HG02571 (cell line): ENCODE results near the gene ZCCHC8.
A peak's percentile ranks its signal among the peaks of the same experiment; 100 is the strongest.
"Not testable (repeated sequence)": the region's sequence is repeated elsewhere in the genome, so short reads cannot be mapped to it uniquely, and the experiment has no call there.

Experiments
- ATAC-seq: cut with Tn5 transposase; IDR thresholded peaks from one replicate; pipeline ENCODE4 v1.9.1; 2021; ENCODE audit warnings: mild to moderate bottlenecking, moderate library complexity; ENCODE audit not compliant: unreplicated experiment

The ZCCHC8 gene

GRCh38 chr12:122513028-122513427 lies 12.3 kb upstream of the ZCCHC8 start:
- not testable (repeated sequence) for ATAC-seq

- ATAC-seq = no peak
Measured at GRCh38 chr12:122508163-122508562, 7.4 kb upstream of the ZCCHC8 start.

DNA sequence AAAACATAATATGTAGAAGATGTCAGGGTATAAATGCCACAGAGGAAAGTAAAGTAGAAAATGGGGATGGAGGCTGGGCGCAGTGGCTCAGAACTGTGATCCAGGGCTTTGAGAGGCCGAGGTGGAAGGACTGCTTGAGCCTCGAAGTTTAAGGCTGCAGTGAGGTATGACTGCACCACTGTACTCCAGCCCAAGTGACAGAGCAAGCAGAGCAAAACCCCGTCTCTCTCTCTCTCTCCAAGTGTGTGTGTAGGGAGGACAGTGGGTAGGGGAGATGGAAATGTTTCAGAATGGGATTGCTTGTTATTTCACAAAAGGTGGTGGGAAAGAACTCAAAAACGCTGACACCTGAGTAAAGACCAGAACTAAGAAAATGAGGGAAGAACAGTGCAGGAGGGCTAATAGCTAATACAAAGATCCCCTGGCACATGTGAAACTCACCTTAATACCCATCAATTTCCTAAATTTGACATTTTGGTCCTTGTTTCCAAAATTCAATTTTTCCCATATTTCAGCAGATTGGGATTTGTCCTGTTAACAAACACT lies 5.7 kb upstream of the ZCCHC8 start:
- ATAC-seq = no peak

DNA sequence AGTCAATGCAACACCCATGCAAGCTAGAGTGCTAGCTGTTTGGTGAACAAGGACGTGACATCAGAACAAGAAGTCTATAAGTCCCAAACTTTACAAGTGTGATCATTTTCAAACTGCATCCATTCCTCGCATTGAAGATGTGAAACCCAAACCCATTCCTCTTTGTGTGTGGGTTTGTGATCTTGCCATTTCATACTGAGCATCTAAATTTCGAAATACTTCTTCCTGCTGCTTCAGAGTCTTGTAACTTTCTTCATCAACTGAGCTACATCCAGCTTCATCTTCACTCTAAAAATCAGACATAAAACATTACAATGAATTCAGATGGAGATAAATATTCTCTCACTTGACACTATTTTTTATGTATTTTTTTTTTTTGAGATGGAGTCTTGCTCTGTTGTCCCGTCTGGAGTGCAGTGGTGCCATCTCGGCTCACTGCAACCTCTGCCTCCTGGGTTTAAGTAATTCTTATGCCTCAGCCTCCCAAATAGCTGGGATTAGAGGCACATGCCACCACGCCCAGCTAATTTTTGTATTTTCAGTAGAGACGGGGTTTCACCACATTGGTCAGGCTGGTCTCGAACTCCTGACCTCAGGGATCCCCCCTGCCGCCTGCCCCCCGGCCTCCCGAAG lies 4.8 kb upstream of the ZCCHC8 start:
- no peak for ATAC-seq

DNA sequence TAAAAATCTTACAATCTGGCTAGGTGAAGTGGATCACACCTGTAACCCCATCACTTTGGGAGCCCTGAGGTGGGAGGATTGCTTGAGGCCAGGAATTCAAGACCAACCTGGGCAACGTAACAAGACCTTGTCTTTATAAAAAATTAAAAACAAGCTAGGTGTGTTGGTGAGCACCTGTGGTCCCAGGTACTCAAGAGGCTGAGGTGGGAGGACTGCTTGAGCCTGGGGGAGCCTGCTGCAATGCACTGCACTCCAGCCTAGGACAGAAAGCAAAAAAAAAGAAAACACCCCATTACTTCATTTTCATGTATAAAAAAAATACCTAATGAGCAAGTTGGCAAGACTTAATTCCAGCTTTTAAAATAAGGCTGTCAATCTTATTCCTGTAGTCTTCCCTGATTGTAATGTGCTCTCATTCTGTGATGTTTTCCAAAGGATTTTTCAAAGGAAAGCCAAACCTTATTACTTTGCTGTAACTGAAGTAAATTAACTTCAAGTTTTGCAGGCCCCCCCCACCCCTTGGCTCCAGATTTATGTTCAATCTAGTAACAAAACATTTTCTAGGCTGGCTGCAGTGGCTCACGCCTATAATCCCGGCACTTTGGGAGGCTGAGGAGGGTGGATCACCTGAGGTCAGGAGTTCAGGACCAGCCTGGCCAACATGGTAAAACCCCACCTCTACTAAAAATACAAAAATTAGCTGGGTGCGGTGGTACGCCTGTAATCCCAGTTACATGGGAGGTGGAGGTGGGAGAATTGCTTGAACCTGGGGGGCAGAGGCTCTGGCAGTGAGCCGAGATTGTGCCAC lies 3.3 kb upstream of the ZCCHC8 start:
- no peak for ATAC-seq

DNA sequence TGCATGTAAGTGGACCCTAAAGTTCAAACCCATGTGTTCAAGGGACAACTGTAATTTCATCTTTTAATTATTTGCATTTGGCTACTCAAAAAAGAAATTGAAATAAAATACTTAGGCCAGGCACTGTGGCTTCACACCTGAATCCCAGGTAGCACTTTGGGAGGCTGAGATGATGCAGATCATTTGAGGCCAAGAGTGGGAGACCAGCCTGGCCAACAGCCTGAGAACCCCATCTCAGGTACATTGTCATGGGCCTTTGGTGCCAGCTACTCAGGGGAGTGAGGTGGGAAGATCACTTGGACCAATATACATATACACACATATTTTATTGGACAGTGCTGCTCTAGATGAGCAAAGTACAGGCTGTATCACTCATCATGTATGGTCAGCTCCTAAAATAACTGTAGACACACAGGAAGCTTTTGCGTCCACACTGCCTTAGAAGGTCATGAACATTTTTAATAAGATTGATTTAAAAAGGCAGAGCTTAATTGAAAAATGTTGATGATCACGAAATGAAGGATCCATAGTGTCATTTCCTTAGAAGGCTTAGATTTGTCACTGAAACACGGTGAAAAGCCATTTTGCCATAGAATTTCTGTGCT lies 2.5 kb upstream of the ZCCHC8 start:
- ATAC-seq = no peak

GRCh38 chr12:122501489-122501989 lies 807 bp upstream of the ZCCHC8 start:
- no peak for ATAC-seq

DNA sequence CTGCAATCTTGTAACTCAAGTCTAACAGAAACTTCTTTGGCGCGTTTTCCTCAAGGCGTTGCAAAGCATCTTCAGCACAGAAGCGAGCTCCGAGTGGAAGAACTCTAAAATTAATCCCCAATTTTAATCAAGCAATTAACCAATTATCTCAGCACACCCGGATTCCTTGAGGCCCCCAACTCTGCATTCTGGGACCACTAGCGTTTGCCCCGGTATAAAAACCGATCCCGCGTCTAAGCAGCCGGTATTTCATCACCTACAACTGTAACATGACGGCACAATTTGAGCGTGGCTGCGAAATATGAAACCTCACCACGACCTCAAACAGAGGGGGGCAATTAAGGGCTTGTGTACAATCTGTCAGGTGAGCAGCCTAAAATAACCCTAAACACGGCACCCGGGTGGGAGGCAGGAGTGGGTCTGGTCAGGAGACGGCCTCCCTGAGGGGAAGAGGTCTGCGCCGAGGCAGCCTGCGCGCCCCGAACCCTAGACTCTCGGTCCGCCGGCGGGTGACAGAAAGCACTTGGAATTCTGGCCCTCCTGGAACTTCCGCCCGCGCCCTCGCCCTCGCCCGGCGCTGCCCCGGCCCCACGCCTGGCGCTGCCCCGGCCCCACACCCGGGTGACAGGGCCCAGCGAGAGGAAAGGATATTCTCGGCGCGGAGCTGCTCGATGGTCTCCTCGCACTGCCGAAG lies 594 bp downstream of the ZCCHC8 start:
- peak; percentile 21 for ATAC-seq

DNA sequence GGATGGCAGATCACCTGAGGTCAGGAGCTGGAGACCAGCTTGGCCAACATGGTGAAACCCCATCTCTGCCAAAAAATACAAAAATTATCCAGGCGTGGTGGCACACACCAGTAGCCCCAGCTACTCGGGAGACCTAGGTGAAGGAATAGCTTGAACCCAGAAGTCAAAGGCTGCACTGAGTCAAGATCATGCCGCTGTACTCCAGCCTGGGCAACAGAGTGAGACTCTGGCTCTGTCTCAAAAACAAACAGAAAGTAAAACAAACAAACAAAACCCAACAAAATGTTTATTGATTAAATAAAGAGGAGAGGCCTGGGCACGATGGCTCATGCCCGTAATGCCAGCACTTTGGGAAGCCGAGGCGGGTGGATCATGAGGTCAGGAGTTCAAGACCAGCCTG lies 5.5 kb downstream of the ZCCHC8 start:
- ATAC-seq = no peak

GRCh38 chr12:122493222-122493621 lies 7.5 kb downstream of the ZCCHC8 start:
- ATAC-seq = not testable (repeated sequence)

- no peak for ATAC-seq
Measured at GRCh38 chr12:122491991-122492390, 8.7 kb downstream of the ZCCHC8 start.

DNA sequence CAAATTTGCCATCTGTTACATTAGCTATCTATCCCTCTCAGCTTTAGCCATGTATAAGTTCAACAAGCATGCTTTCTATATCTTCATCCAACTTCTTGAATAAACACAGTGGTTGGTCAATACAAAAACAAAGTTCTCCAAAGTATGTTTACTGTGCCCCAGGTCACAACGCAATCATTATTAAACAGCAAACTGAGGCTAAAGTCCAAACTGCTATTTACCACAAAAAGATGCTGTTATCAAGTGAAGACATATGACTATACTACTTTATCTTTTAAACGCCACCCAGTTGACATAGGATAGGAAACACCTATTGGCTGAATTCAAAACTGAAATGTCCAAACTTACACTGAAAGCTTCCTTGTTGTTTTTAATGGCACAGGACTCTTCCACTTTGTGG lies 11.7 kb downstream of the ZCCHC8 start:
- no peak for ATAC-seq

- ATAC-seq = not testable (repeated sequence)
Measured at GRCh38 chr12:122487807-122488206, 12.9 kb downstream of the ZCCHC8 start.

DNA sequence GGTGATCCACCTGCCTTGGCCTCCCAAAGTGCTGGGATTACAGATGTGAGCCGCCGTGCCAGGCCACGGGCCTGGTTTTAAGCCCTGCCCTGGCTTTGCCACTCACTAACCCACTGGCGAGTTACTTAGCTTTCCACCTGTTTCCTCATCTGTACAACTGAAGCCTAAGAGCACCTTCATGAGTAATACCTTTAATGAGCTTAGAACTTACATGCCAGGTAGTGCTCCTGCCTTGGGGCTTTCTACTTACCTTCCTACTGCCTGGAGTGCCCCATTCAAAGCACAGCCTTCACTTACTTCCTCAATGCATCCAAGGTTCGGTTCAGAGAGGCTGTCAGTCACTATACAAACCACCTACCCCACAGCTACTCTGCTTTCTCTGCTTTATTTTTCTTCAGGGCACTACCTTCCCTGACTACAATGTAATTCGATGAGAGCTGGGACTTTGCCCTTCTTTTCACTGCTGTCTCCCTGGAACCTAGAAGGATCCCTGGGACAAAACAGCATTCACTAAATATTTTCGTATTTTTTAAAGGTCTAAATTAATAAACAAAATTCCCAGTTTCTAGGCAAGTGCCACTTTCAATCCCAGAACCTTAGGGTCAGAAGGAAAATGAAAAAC lies 13.8 kb downstream of the ZCCHC8 start:
- no peak for ATAC-seq

GRCh38 chr12:122486360-122486759 lies 14.4 kb downstream of the ZCCHC8 start:
- ATAC-seq = not testable (repeated sequence)

DNA sequence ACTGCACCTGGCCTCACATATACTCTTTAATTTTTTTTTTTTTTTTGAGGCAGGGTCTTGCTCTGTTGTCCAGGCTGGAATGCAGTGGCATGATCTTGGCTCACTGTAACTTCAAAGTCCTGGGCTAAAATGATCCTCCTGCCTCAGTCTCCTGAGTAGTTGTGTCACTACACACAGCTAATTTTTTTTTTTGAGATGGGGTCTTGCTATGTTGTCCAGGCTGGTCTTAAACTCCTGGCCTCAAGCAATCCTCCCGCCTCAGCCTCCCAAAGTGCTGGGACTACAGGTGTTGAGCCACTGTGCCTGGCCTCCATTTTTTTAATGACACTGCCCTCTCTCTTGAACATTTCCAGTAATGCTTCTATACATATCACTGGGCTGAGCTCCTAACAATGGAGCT lies 16.3 kb downstream of the ZCCHC8 start:
- not testable (repeated sequence) for ATAC-seq

DNA sequence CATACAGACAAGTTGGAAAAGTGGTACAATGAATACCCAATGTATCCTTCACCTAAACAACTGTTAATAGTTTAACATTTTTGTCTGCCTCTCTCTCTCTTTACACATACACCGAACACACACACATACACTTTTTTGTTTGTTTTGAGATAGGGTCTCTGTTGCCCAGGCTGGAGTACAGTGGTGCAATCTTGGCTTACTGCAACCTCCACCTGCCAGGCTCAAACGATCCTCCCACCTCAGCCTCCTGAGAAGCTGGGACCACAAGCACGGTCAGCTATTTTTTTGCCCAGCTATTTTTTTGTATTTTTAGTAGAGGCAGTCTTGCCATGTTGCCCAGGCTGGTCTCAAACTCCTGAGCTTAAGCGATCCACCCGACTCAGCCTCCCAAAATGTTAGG lies 16.8 kb downstream of the ZCCHC8 start:
- ATAC-seq = no peak

- no peak for ATAC-seq
Measured at GRCh38 chr12:122481861-122482260, 18.9 kb downstream of the ZCCHC8 start.

DNA sequence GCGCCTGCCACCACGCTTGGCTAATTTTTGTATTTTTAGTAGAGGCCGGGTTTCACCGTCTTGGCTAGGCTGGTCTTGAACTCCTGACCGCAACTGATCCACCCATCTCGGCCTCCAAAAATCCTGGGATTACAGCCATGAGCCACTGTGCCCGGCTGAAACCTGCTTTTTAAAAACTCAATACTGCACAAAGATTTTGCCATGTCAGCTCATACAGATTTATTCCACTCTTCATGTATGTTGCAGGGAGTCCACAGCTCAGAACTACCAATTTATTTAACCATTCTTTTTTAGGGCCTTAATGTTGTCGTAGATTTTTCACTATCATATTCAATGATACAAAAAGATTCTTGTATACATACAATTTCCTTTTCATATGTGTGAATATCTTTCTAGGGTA lies 20.0 kb downstream of the ZCCHC8 start:
- ATAC-seq = no peak

DNA sequence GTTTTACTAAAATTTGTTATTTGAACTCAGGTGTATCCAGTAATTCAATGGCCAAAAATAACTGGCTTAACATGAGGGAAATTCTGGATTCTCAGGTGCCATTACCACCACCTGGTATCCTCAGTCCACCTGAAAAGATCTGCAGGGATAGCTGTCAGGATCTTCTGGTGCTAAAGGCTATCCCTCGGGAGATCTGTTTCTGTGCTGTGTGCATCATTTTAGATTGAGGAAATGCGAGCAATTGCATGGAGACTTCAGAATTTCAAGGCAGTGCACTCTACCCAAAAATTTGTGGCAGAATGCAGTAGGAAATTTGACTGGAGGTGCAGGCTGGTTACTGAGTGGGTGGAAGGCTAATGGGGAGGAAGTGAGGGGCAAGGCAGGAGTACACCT lies 26.4 kb downstream of the ZCCHC8 start:
- ATAC-seq = no peak
